ENCODE data around the gene HPSE2.

GRCh38 chr10:98410135-98410743, 825.4 kb downstream of the HPSE2 start:
- TF ChIP-seq POLR2A (IDR thresholded peaks at IDR 0.05; ENCODE audit: low read depth, low read length), result no peak
- TF ChIP-seq POLR2AphosphoS5 (IDR thresholded peaks at IDR 0.05; ENCODE audit: low read depth, low read length), result no peak
- TF ChIP-seq TAF1 (IDR thresholded peaks at IDR 0.05; ENCODE audit: low read depth, low read length), result no peak
- TF ChIP-seq SPI1 (IDR thresholded peaks at IDR 0.05; ENCODE audit: low read depth, low read length), result no peak
- no peak for TF ChIP-seq PAX5 (IDR thresholded peaks at IDR 0.05; ENCODE audit: insufficient read depth, low read length, severe bottlenecking)
- TF ChIP-seq POU2F2 (IDR thresholded peaks at IDR 0.05; ENCODE audit: low read depth, low read length), result no peak

Measured in GM12891 (cell line).